Spleen (tissue), 11 donors: Measurements from ENCODE around the gene GNG11. TPM values are rescaled to one million over a fixed set of nuclear protein-coding genes. Genes with fewer than 3 reads are reported as not detected.

ENCODE experiments used
- DNase-seq: peaks from one replicate; pipeline ENCODE4 v3.0.0-alpha.2; 2020
- H3K27ac ChIP-seq, 8 donors: fragments of 200-600 bp; sonication (generic) in 7 of 8; 1 replicate in 4 of 8; 2 replicates in 4 of 8; pipeline versions ENCODE4 v1.5.0 to v1.8.0; 2016 to 2021; ENCODE audit warnings: inconsistent platforms in 4 of 8, mild to moderate bottlenecking in 4 of 8, moderate library complexity in 1 of 8
- H3K27me3 ChIP-seq, 7 donors: fragments of 200-600 bp; sonication (generic) in 6 of 7; replicated peaks in 1 of 7; 1 replicate in 4 of 7; 2 replicates in 3 of 7; pipeline versions ENCODE4 v1.5.0 to v1.8.0; 2016 to 2021; ENCODE audit warnings: inconsistent platforms in 3 of 7, mild to moderate bottlenecking in 1 of 7
- H3K36me3 ChIP-seq, 6 donors: fragments of 200-600 bp; sonication (generic) in 5 of 6; 1 replicate in 4 of 6; 2 replicates in 2 of 6; pipeline versions ENCODE4 v1.5.0 to v1.8.0; 2016 to 2021; ENCODE audit warnings: inconsistent platforms in 2 of 6
- H3K4me1 ChIP-seq, 6 donors: fragments of 200-600 bp; sonication (generic) in 5 of 6; 1 replicate in 3 of 6; 2 replicates in 3 of 6; pipeline versions ENCODE4 v1.5.0 to v1.8.0; 2016 to 2021; ENCODE audit warnings: inconsistent platforms in 3 of 6
- H3K4me3 ChIP-seq, 8 donors: fragments of 200-600 bp; sonication (generic) in 7 of 8; 1 replicate in 4 of 8; 2 replicates in 4 of 8; pipeline versions ENCODE4 v1.5.0 to v1.8.0; 2016 to 2021; ENCODE audit warnings: inconsistent platforms in 4 of 8, mild to moderate bottlenecking in 4 of 8, moderate library complexity in 2 of 8
- H3K9me3 ChIP-seq, 8 donors: fragments of 200-600 bp; sonication (generic) in 7 of 8; 1 replicate in 4 of 8; 2 replicates in 4 of 8; pipeline versions ENCODE4 v1.5.0 to v1.8.0; 2016 to 2021; ENCODE audit warnings: inconsistent platforms in 4 of 8
- CTCF ChIP-seq, 11 experiments: fragments of 200-600 bp in 7 of 11; fragments of 450-650 bp in 4 of 11; sonication (generic) in 4 of 11; IDR thresholded peaks in 8 of 11; conservative IDR thresholded peaks in 3 of 11; 1 replicate in 7 of 11; 2 replicates in 4 of 11; pipeline versions ENCODE4 v1.4.0 to v1.8.0; 2016 to 2021; ENCODE audit warnings: antibody characterized with exemption in 11 of 11, inconsistent platforms in 4 of 11, mild to moderate bottlenecking in 1 of 11
- POLR2A ChIP-seq, 3 donors: fragments of 450-650 bp; IDR thresholded peaks; one replicate each; pipeline ENCODE4 v1.5.1; 2017; ENCODE audit warnings: antibody characterized with exemption in 3 of 3, mild to moderate bottlenecking in 1 of 3
- POLR2AphosphoS5 ChIP-seq, 3 donors: sonication (generic); formaldehyde crosslinking; IDR thresholded peaks; one replicate each; pipeline ENCODE4 v1.5.1; 2017; ENCODE audit warnings: antibody characterized with exemption in 3 of 3
- WGBS, 5 donors: extraction: QIAGEN DNeasy Blood & Tissue Kit in 3 of 5; methylation state at CpG; one replicate each; pipeline versions ENCODE4 v1.1.5 to v1.1.7; 2013 to 2018; 5-methylcytosine and 5-hydroxymethylcytosine counted together
- intact Hi-C: fragments of 100-400 bp; cut with DNase I; formaldehyde crosslinking; loops from one replicate; pipeline ENCODE4 v1.15.0; 2023; ENCODE audit warnings: low total_unique reads
- polyA plus RNA-seq, 3 donors: library from polyadenylated mRNA; stranded (reverse); fragments of 200-250 nt; gene quantifications; one replicate each; pipeline ENCODE4 v1.2.1, GENCODE V29; 2013
- total RNA-seq, 7 donors: library from RNA; depleted of rRNA in 3 of 7; stranded (reverse); fragments of >200 nt in 3 of 7; fragmentation: NEBNext Ultra II Directional in 4 of 7; extraction: Animal tissue kit (Norgen Biotek cat#: 25700) in 4 of 7; gene quantifications; one replicate each; pipeline versions ENCODE4 v1.1.0 to v1.2.1, GENCODE V29; 2016 to 2021
- donor health status: healthy with polysubstance abuse.
- donor health status: DM: no; HTN: no; CAD: no; lungs with moderate emphysema.
- donor health status: DM: no; HTN: no; CAD: no.
- donor health status: Bipolar disorder and iron deficiency.
- donor health status: healthy.
- donor health status: DM: no; HTN: no; CAD: no.
- donor health status: DM: yes; HTN: yes; CAD: no.

GNG11 gene
- total and polyA plus RNA-seq, 10 donors = 15.5 to 97.3 (median 37.0) TPM

- Histone ChIP-seq H3K4me1 (peaks cover 0 to 11% (median 9%) of the 10 kb centered on the region in 6 donors), H3K36me3 (no peaks in the 10 kb centered on the region), H3K9me3 (no peaks in the 10 kb centered on the region), H3K4me3 (no peak overlapping the region), H3K27ac (no peak overlapping the region), H3K27me3 (peaks cover 0 to 24% (median 14%) of the 10 kb centered on the region in 7 donors)
- no peak for DNase-seq
- no peak for TF ChIP-seq POLR2A (IDR thresholded peaks at IDR 0.05)
- TF ChIP-seq POLR2AphosphoS5 (IDR thresholded peaks at IDR 0.05) = no peak
- no peak for TF ChIP-seq CTCF (IDR thresholded peaks at IDR 0.05 in 8 of 11, conservative IDR thresholded peaks at IDR 0.05 in 3 of 11)
- WGBS, 5 donors = 74 to 90% (median 88%) methylated on average over 3 of the region's 3 CpGs
- intact Hi-C loops = loop anchor here (10.0 kb wide), 1 partner anchor 200 kb away; no protein-coding TSS in a partner anchor
Observed at GRCh38 chr7:93894966-93895640, 26.4 kb upstream of the GNG11 start.

- H3K4me3 ChIP-seq = no peak overlapping the region
- DNase-seq = no peak
- H3K36me3 ChIP-seq = no peaks in the 10 kb centered on the region
- H3K9me3 ChIP-seq = no peaks in the 10 kb centered on the region
- no peak for TF ChIP-seq POLR2A (IDR thresholded peaks at IDR 0.05)
- TF ChIP-seq CTCF (IDR thresholded peaks at IDR 0.05 in 8 of 11, conservative IDR thresholded peaks at IDR 0.05 in 3 of 11) = no peak
- no peak for TF ChIP-seq POLR2AphosphoS5 (IDR thresholded peaks at IDR 0.05)
- intact Hi-C loops = loop anchor here (10.0 kb wide), 1 partner anchor 199 kb away; no protein-coding TSS in a partner anchor
- H3K27ac ChIP-seq = no peak overlapping the region
- 90 to 93% (median 92%) methylated on average over 4 of the region's 4 CpGs for whole genome bisulfite sequencing, 5 donors
- H3K27me3 ChIP-seq = peaks cover 0 to 15% (median 5%) of the 10 kb centered on the region in 7 donors
- peaks cover 0 to 2% (median under 1%) of the 10 kb centered on the region in 6 donors for H3K4me1 ChIP-seq
Observed at GRCh38 chr7:93895859-93896600, 25.5 kb upstream of the GNG11 start.

DNA sequence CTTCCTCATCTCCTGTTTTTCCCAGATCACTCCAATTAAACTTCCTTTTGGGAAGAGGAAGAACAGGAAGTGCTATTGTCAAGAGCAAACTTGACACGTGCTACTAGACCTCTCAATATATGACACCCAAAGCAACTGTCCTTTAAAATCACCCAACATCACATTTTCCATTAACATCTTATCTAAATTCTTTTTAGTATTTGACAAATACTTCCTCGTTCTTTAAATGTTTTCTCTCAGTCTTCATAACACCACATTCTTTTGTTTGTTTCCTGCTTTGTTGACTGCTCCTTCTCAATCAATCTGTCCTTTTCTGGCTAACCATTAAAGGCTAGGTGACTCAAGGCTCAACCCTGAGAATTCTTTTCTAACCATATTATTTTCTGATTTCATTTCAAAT lies 23.9 kb upstream of the GNG11 start:
- WGBS, 5 donors = 51 to 62% (median 58%) methylated on average over 2 of the region's 2 CpGs
- H3K4me1 ChIP-seq = peaks cover 0 to 4% (median 0%) of the 10 kb centered on the region in 6 donors
- peaks cover 0 to 6% (median 0%) of the 10 kb centered on the region in 7 donors for H3K27me3 ChIP-seq
- no peak for DNase-seq
- no peak overlapping the region for H3K27ac ChIP-seq
- no peaks in the 10 kb centered on the region for H3K36me3 ChIP-seq
- TF ChIP-seq CTCF (IDR thresholded peaks at IDR 0.05 in 8 of 11, conservative IDR thresholded peaks at IDR 0.05 in 3 of 11) (no peak), POLR2AphosphoS5 (IDR thresholded peaks at IDR 0.05) (no peak), POLR2A (IDR thresholded peaks at IDR 0.05) (no peak)
- intact Hi-C loops = loop anchor here (10.0 kb wide), 1 partner anchor 197 kb away; no protein-coding TSS in a partner anchor
- no peaks in the 10 kb centered on the region for H3K9me3 ChIP-seq
- no peak overlapping the region for H3K4me3 ChIP-seq
